A549 (cell line): Measurements from ENCODE around the gene AQP7. TPM values are rescaled to one million over a fixed set of nuclear protein-coding genes. Genes with fewer than 3 reads are reported as not detected.

Experiments
- ATAC-seq, 2 experiments: fragments of 200-7000 bp in 1 of 2; fragments of >200 bp in 1 of 2; cut with Nextera tagmentation in 1 of 2; cut with Tn5 transposase in 1 of 2; 3 replicates each; pipeline versions ENCODE4 v1.8.0 to v1.9.1; 2018 to 2020; ENCODE audit warnings: mild to moderate bottlenecking in 1 of 2, moderate library complexity in 1 of 2
- CTCF ChIA-PET: fragments of 300-600 bp; sonication (Branson Sonifier 250); formaldehyde crosslinking; extraction: SDS; loops from one replicate; lab custom pipeline; 2021; ENCODE audit warnings: antibody characterized with exemption, inconsistent platforms; lab: Yijun Ruan, JAX
- POLR2A ChIA-PET: fragments of 350-600 bp; formaldehyde crosslinking; extraction: SDS; loops from one replicate; lab custom pipeline; 2021; ENCODE audit warnings: antibody characterized with exemption, inconsistent platforms; lab: Yijun Ruan, JAX
- DNase-seq, 2 experiments: peaks; one replicate each; pipeline versions ENCODE4 v3.0.0 to v3.0.0-alpha.2; 2011 to 2016; ENCODE audit warnings: low read depth in 1 of 2, low spot score in 1 of 2
- FAIRE-seq: peaks from 2 replicates; lab custom pipeline; 2011; peaks lifted over from hg19 to GRCh38; lab: Jason Lieb, UNC
- H3K27ac ChIP-seq, 2 experiments: fragments of >200 bp; sonication (Bioruptor Twin); formaldehyde crosslinking; 3 replicates each; pipeline ENCODE4 v1.5.1; 2016 to 2017
- H3K4me1 ChIP-seq: fragments of >200 bp; sonication (Bioruptor Twin); formaldehyde crosslinking; 3 replicates; pipeline ENCODE4 v1.6.1; 2016
- H3K4me2 ChIP-seq: fragments of >200 bp; sonication (Bioruptor Twin); formaldehyde crosslinking; 3 replicates; pipeline ENCODE4 v1.6.1; 2016
- H3K4me3 ChIP-seq: fragments of >200 bp; sonication (Bioruptor Twin); formaldehyde crosslinking; 3 replicates; pipeline ENCODE4 v1.5.1; 2016
- H3K9me3 ChIP-seq: fragments of >200 bp; sonication (Bioruptor Twin); formaldehyde crosslinking; 3 replicates; pipeline ENCODE4 v1.6.1; 2016
- BHLHE40 ChIP-seq: IDR thresholded peaks from 2 replicates; pipeline ENCODE4 v1.6.1; 2012; ENCODE audit warnings: low read depth, low read length, inconsistent platforms
- EHF ChIP-seq: fragments of 250-450 bp; sonication (Bioruptor Pico); IDR thresholded peaks from 2 replicates; pipeline ENCODE4 v1.5.0; 2020; ENCODE audit warnings: mild to moderate bottlenecking
- EP300 ChIP-seq, 2 experiments: fragments of >200 bp; sonication (Bioruptor Twin); formaldehyde crosslinking; IDR thresholded peaks; 2 replicates in 1 of 2; 3 replicates in 1 of 2; pipeline ENCODE4 v1.6.1; 2016 to 2017
- HES2 ChIP-seq: fragments of >200 bp; sonication (Bioruptor Twin); formaldehyde crosslinking; IDR thresholded peaks from 2 replicates; pipeline ENCODE4 v1.6.1; 2016
- HOXA7 ChIP-seq: fragments of 250-450 bp; sonication (Bioruptor Pico); IDR thresholded peaks from 2 replicates; pipeline ENCODE4 v1.5.0; 2020; ENCODE audit warnings: mild to moderate bottlenecking, moderate library complexity
- HOXB13 ChIP-seq: fragments of 250-450 bp; sonication (Bioruptor Pico); IDR thresholded peaks from 2 replicates; pipeline ENCODE4 v1.5.0; 2020; ENCODE audit warnings: low read depth, mild to moderate bottlenecking, moderate library complexity
- HOXB5 ChIP-seq: fragments of 250-450 bp; sonication (Bioruptor Pico); IDR thresholded peaks from 2 replicates; pipeline ENCODE4 v1.5.0; 2020; ENCODE audit warnings: mild to moderate bottlenecking, moderate library complexity
- JUN ChIP-seq, 2 experiments: fragments of >200 bp; sonication (Bioruptor Twin); formaldehyde crosslinking; IDR thresholded peaks; 2 replicates in 1 of 2; 3 replicates in 1 of 2; pipeline ENCODE4 v1.6.1; 2016 to 2017
- MAFK ChIP-seq: fragments of 450-650 bp; IDR thresholded peaks from 2 replicates; pipeline ENCODE4 v1.6.1; 2014; ENCODE audit not compliant: partially characterized antibody
- MYC ChIP-seq: IDR thresholded peaks from 2 replicates; pipeline ENCODE4 v1.6.1; 2012; ENCODE audit warnings: mild to moderate bottlenecking, inconsistent platforms, low read length, improper control_type of control experiment, borderline replicate concordance
- PHF8 ChIP-seq: fragments of 200-600 bp; sonication (generic); IDR thresholded peaks from 2 replicates; pipeline ENCODE4 v1.6.1; 2016; ENCODE audit warnings: low read depth, mild to moderate bottlenecking, antibody characterized with exemption, moderate library complexity, borderline replicate concordance
- POLR2A ChIP-seq: IDR thresholded peaks from 2 replicates; pipeline ENCODE4 v1.6.1; 2012; ENCODE audit warnings: mild to moderate bottlenecking, low read length
- POLR2AphosphoS2 ChIP-seq: conservative IDR thresholded peaks from 2 replicates; pipeline ENCODE4 v1.6.1; 2012; ENCODE audit warnings: low read length, improper control_type of control experiment, inconsistent platforms
- REST ChIP-seq: fragments of 200-600 bp; sonication (generic); IDR thresholded peaks from 2 replicates; pipeline ENCODE4 v1.6.1; 2016; ENCODE audit warnings: antibody characterized with exemption, mild to moderate bottlenecking, moderate library complexity
- RFX5 ChIP-seq: fragments of 450-650 bp; IDR thresholded peaks from 2 replicates; pipeline ENCODE4 v1.7.1; 2014; ENCODE audit warnings: antibody characterized with exemption, mild to moderate bottlenecking, moderate library complexity
- SREBF2 ChIP-seq: fragments of 450-650 bp; IDR thresholded peaks from 2 replicates; pipeline ENCODE4 v1.6.1; 2014; ENCODE audit warnings: mild to moderate bottlenecking, moderate library complexity
- TFCP2L1 ChIP-seq: fragments of 250-450 bp; sonication (Bioruptor Pico); IDR thresholded peaks from 2 replicates; pipeline ENCODE4 v1.5.0; 2021; ENCODE audit warnings: mild to moderate bottlenecking
- ZC3H11A ChIP-seq: fragments of 450-650 bp; IDR thresholded peaks from 2 replicates; pipeline ENCODE4 v1.6.1; 2014; ENCODE audit warnings: antibody characterized with exemption, mild to moderate bottlenecking
- WGBS: methylation state at CpG from one replicate; pipeline ENCODE4 v1.1.6; 2017; ENCODE audit errors: missing lambda C conversion rate; 5-methylcytosine and 5-hydroxymethylcytosine counted together
- polyA plus RNA-seq, 4 experiments: library from polyadenylated mRNA; depleted of rRNA in 3 of 4; stranded (reverse); fragments of >200 nt; fragmentation: RNase III in 1 of 4; extraction: RNeasy Plus Mini Kit Qiagen cat#74134 plus additional on column Dnase treatment in 1 of 4; gene quantifications; 2 replicates in 3 of 4; 3 replicates in 1 of 4; pipeline ENCODE4 v1.2.3, GENCODE V29; 2011 to 2017

Gene AQP7
- polyA plus RNA-seq, 2 of the 4 experiments (the other 2 are of a cell fraction), result 0.61 to 1.1 TPM

GRCh38 chr9:33435821-33436277, 33.5 kb upstream of the AQP7 start:
- H3K4me2 ChIP-seq, result no peak overlapping the region
- ATAC-seq, result no peak
- CTCF ChIA-PET, result interaction anchor here (0.5 to 41.9 kb wide), 6 partner anchors 9 to 126 kb away, joined by 3 to 834 read pairs (median 4); partner anchors contain the start of genes AQP3 and NOL6
- no peaks in the 10 kb centered on the region for H3K9me3 ChIP-seq
- FAIRE-seq, result no peak
- 90% methylated on average over 8 of the region's 8 CpGs for WGBS
- H3K4me1 ChIP-seq, result peaks cover 43% of the 10 kb centered on the region
- TF ChIP-seq HOXA7 (CRISPR knock-in tag), result no peak
- TF ChIP-seq ZC3H11A, result no peak
- no peak for TF ChIP-seq JUN (IDR thresholded peaks at IDR 0.05)
- no peak for TF ChIP-seq POLR2AphosphoS2
- no peak for TF ChIP-seq PHF8
- TF ChIP-seq EHF (CRISPR knock-in tag), result no peak
- no peak for TF ChIP-seq TFCP2L1 (CRISPR knock-in tag)
- no peak for TF ChIP-seq REST
- no peak for TF ChIP-seq MYC
- no peak for TF ChIP-seq HOXB13 (CRISPR knock-in tag)
- TF ChIP-seq HES2, result no peak
- no peak for TF ChIP-seq RFX5
- TF ChIP-seq, all 56 proteins: peak for 0
- POLR2A ChIA-PET, result interaction anchor here (0.5 kb wide), 1 partner anchor 302 kb away, joined by 8 read pairs; no protein-coding TSS in a partner anchor
- Histone ChIP-seq H3K27ac (peak overlapping the region; percentile 11 to 20; a peak in 4 of 6 replicates), H3K4me3 (no peak overlapping the region)
- no peak for DNase-seq

- Histone ChIP-seq H3K9me3 (no peaks in the 10 kb centered on the region), H3K27ac (peak overlapping the region in 1 of 2 experiments; percentile 11; a peak in 1 of 6 replicates), H3K4me2 (no peak overlapping the region)
- DNase-seq, result no peak
- TF ChIP-seq PHF8 (no peak), MYC (no peak), HOXB5 (no peak), EP300 (IDR thresholded peaks at IDR 0.05) (no peak), POLR2A (no peak), SREBF2 (no peak)
- TF ChIP-seq, all 56 proteins: peak for 0
- ChIA-PET POLR2A (no interaction called here), CTCF (interaction anchor here (0.8 to 41.9 kb wide), 7 partner anchors 9 to 552 kb away, joined by 3 to 834 read pairs (median 3); partner anchors contain the start of genes AQP3 and NOL6)
- peaks cover 45% of the 10 kb centered on the region for H3K4me1 ChIP-seq
- 74% methylated on average over 13 of the region's 16 CpGs for WGBS
- ATAC-seq (no peak), FAIRE-seq (no peak)
- H3K4me3 ChIP-seq, result no peak overlapping the region
These were observed 32.1 kb upstream of the AQP7 start for GRCh38 chr9:33434317-33435105.

GRCh38 chr9:33433871-33434270, 31.5 kb upstream of the AQP7 start:
- TF ChIP-seq BHLHE40 (no peak), MAFK (peak; percentile 70)
- POLR2A ChIA-PET, result no interaction called here
- no peak overlapping the region for H3K4me3 ChIP-seq
- CTCF ChIA-PET, result interaction anchor here (0.8 to 41.9 kb wide), 8 partner anchors 9 to 552 kb away, joined by 3 to 834 read pairs (median 3); partner anchors contain the start of genes AQP3, AQP7 and NOL6
- FAIRE-seq, result no peak
- H3K4me1 ChIP-seq, result peaks cover 42% of the 10 kb centered on the region
- peak overlapping the region in 1 of 2 experiments; percentile 34; a peak in 2 of 6 replicates for H3K27ac ChIP-seq
- no peaks in the 10 kb centered on the region for H3K9me3 ChIP-seq
- no peak for DNase-seq
- WGBS, result 86% methylated on average over 8 of the region's 8 CpGs
- no peak for ATAC-seq
- no peak overlapping the region for H3K4me2 ChIP-seq
